GOT3 (cell line): ENCODE results near the gene UNC13A.

Experiments used
- DNase-seq: peaks from one replicate; lab custom pipeline; 2025; ENCODE audit warnings: mixed read lengths; lab: John Stamatoyannopoulos, UW

UNC13A gene

DNA sequence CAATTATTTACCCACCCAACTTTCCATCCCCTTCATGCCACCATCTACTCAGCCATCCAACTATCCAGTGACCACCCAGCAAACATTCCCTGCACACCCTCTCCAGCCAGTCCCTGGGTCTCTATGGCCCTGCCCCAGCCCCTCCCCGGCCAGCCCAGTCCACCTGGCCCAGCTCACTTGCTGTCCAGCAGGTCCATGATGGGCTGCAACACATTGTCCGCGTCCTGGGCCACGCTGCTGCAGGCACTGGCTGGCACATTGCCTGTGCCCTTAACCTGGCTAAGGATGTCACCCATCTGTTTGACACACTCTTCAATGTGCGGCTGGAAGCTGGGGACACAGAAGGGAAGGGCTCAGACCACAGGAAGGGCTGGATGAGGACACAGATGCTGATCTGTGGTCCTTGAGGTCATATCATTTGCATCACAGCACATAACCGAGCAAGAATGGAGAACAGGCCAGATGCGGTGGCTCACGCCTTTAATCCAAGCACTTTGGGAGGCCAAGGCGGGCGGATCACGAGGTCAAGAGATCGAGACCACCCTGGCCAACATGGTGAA is 61.6 kb downstream of the UNC13A start:
- DNase-seq: no peak

GRCh38 chr19:17625980-17626379 is 62.2 kb downstream of the UNC13A start:
- no peak for DNase-seq

- DNase-seq: no peak
Observed at GRCh38 chr19:17625043-17625442, 63.1 kb downstream of the UNC13A start.

DNA sequence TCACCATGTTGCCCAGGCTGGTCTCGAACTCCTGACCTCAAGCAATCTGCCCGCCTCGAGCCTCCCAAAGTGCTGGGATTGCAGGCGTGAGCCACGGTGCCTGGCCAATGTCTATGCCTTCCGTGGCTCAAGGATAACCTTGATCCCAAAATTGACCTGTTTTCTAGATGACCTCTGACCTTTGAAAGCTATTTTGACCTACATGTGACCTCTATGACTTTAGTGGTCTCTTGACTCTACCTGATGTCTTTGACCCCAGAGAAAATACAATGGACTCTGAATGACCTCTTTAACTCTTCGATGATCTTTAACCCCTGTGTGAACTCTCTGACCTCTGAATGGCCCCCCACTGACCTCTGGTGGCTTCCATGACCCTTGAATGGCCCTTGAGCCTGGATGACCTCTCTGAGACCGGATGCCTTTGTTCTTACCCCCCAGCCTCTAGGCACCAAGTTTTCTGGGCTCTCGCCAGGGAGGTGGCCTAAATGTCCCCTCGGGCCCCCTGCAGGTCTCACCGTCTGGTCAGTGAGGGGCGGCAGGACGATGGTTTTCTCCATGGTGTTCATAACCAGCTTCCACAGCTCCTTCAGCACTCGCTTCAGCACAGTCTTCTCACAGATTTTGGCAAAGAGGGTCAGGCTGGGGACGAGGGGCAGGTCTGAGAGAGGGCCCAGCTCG is 63.7 kb downstream of the UNC13A start:
- no peak for DNase-seq

DNA sequence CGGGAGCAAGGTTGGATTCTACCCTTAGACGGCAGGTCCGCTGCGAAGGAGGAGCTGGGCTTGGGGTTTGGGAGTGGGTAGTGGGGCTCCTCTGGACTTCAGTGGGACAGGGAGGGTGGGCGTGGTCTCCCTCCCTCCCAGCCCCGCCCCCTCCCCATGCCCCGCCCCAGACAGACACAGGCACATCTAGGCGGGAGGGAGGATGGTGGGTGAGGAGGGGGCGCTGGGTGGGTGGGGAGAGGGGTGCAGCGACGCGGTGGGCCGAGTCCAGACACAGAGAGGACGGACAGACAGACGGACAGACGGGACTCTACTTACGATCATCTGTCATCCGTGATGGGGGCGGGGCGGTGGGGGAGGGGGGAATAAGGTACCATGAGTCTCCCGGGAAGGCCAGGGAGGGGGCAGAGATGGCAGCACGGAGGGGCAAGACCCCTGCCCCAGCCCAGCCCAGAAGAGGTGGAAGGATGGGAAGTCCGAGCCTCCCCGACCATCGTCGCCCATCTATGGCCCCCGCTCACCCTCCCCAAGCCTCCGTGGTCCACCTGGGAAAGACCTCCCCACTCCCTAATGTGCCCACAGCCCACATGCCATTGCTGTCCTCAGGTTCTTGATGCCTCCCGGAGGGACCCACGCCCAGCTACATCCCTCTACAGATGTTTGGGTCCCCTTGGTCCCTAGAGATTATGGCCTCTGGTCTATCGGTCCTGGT is 64.8 kb downstream of the UNC13A start:
- DNase-seq: no peak

DNA sequence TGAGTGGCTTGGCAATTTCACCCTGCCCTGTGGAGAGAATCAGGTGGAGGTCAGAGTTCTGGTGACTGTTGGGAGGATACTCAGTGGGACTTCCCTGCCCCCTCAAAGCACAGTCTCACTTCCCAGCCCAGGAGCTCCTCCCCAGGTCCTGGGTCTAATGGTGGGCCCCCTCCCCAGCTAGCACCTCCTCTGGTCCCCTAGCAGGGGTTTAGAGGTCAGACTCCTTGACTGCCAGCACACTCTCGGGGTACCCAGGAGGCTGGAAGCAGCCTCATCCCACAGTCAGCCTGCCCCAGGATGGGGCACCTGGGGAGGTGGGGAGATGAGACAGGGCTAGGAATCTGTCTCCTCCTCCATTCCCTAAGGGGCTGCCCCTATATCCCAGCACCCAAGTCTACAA is 67.5 kb downstream of the UNC13A start:
- no peak for DNase-seq

DNA sequence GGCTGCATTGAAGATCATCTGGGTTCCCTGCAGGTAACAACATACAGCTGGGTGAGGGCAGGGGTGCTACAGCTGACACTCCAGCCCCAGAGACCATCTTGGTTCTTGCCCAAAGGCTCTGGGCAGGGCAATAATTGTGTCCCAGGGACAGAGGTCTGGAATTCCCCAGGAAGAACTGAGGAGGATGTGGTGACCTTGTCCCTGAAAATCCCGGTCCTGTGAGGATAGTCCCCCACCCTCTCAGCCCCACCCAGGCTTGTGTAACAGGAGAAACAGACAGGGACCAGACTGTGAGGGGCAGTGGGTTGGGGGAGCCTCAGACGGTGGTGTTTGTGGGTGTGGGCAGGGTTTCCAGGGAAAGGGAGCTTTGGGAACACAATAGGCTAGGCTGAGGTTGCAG is 69.2 kb downstream of the UNC13A start:
- DNase-seq: no peak

GRCh38 chr19:17618281-17618903 is 69.8 kb downstream of the UNC13A start:
- DNase-seq: no peak

GRCh38 chr19:17617807-17618192 is 70.4 kb downstream of the UNC13A start:
- DNase-seq: no peak

DNA sequence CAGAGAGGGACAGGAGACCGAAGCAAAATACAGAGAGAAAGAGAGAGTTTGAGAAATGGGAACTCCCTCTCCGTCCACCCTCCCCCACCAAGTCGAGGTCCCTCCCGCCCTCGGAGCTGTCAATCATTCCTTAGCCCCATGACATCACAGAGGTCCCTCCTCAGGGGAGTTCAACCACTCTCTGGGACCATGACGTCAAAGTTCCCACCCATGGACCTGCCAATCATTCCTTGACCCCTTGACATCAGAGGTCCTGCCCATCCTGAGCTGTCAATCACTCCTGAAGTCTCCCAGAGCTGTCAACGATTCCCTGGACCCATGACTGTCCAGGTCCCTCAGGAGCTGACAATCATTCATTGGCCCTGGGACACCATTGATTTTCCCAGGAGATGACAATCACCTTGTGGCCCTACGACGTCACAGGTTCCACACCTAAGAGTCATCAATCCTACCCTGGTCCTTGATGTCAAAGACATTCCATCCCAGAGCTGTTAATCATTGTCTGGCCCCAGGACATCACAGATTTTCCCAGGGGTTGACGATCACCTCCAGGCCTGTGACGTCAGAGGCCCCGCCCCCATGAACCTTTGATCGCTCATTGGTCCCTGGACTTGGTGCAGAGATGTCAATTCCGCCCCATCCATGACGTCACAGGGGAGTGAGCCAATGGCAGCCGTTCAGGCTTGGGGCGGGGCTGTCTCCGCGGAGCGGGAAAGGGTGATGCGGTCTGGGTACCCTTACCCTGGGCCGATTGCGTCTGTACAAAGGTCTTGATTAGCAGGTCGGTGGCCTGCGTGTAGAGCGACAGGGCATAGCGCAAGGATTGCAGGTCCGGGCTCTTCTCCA is 71.0 kb downstream of the UNC13A start:
- DNase-seq: no peak

GRCh38 chr19:17616686-17616960 is 71.5 kb downstream of the UNC13A start:
- no peak for DNase-seq

DNA sequence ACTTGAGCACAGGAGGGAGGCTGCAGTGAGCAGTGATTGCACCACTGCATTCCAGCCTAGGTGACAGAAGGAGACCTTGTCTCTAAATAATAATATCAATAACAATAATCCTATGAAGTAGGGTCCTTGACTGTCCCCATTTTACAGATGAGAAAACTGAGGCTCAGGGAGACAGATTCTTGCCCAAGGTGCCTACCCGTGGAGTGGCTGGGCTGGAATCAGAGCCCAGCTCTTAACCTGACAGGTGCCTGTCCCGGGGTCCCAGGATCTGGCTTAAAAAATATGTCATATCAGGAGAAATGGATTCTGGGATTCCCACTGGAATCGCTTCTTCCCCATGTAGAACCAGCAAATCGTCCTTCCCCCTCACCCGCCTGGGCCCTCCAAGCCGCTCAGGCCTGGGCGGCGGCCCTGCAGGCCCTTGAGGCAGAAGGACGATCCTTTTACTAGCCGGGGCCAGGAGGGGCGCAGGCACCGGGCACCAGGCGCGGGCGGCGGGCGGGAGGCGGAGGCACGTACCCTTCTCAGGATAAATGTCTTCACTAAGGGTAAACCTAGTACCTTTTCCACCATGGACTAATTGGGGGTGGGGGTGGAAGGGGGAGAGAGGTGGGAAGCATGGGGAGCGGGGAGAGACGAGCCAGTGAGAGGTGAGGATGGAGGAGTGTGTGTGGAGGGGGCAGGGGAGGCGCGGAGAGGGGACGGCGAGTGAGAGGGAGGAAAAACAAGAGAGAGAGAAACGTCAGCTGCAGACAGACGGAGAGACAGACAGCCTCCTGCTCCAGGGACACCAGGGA is 72.1 kb downstream of the UNC13A start:
- no peak for DNase-seq

DNA sequence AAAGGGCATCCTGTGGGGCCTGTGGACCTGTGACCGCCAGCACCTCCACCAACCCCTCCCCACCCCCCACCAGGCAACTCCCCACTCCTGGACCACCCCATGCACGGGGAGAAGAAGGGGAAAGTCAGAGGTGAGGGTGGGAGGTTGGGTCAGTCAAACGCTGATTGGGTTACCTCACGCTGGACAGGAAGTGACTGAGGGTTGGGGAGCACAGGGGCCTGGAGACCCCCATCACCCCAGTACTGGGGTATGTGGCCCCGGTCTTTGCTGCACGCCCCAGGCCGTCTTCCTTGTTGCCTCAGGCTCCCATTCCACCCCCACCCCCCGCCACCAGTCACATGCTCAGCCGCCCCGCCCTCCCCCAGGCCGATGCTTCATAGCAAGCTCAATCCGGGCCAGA is 73.7 kb downstream of the UNC13A start:
- DNase-seq: no peak

DNA sequence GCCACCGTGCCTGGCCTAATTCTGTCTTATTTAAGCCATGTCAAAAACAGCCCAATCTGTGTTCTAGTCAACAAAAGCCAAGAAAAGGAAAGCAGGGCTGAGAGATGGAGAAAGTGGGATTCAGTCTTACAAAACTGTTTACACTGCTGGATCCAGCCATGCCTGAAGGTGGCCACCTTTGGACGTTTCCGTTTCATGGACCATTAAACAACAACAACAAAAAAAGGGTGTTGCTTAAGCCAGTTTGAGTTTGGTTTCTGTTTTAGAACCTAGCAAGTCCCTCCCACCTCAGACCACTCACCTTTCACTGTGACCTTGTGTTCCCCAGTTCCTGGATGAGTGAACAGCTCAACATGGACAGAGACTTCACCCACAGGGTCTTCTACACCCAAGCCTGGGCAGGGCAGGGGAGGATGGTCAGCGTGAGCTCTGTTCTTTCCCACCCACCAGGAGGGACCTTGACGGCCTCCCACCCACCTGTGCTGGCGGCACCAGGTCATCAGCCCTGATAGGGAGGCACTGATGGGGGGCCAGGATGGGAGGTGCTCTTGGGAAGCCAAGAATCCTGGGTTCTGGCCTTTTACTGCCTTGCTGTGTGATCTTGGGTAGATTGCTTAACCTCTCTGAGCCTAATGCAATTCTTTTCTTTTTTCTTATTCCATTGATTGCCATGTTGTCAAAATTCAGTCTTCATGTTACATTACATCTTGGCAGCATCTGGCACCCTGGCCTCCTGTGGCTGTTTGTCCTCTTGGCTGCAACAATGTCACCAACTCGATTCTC is 76.5 kb downstream of the UNC13A start:
- no peak for DNase-seq

GRCh38 chr19:17610384-17610783 is 77.8 kb downstream of the UNC13A start:
- no peak for DNase-seq

GRCh38 chr19:17607936-17608335 is 80.2 kb downstream of the UNC13A start:
- DNase-seq: no peak

DNA sequence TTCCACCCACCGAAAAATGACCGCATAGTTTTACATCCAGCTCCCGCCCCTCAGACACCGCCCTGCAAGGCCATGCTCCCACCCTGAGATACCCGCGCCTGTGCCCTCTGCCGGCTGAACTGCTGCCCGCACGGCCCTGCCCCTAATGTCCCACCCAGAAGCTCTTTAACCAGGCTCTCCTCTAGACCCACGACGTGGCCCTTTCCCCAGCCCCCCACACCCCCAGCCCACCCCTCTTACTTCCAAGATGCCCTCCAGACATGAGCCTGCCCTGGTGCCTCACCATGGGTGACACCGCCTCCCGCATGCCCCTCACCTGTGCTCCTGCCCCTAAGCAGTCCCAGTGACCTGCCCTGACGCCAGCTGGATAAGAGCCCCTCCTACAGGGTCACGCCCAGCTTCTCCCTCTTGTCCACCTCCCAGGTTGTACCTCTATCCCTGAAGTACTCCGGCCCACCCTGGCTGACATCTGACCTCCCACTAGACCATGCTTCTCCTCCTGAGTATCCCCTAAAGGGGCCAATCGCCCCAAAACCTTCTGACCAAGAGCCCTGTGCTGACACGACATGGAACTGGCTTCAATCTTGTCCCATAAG is 81.5 kb downstream of the UNC13A start:
- no peak for DNase-seq

DNA sequence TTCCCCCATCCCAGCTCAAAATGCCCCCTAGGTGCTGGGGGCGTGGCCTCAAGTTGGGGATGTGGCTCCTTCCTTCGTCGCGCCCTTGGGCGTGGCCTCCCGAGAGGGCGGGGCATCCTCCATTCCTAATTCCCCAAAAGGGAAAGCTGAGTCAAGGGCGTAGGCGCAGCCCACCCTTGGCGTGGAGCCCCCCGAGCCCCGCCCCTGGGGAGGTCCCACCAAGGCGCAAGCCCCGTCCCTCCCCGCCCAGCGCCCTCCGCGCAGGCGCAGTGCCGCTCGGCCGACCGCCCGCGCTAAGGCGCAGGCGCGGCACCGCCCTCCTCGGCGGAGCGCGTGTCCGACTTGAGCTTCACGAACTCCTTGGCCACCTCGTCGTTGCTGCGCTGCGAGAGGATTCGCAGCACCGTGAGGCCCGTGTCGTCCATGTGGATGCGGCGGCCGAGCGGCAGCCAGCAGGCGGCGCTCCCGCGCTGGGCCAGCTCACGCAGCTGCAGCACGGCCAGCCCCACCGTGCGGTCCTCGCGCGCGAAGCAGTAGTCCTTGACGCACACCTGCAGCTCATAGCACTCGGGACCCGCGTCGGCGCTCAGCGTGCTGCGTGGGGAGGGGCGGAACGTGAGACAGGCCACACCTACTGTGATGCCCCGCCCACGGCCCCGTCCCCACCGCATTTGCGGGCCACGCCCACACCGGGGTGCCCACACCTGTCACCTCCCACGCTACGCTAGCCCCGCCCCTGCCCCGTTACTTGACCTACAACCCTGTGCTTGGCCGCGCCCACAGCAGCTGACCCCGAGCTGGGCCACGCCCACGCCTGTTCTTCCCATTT is 82.2 kb downstream of the UNC13A start:
- DNase-seq: no peak

DNA sequence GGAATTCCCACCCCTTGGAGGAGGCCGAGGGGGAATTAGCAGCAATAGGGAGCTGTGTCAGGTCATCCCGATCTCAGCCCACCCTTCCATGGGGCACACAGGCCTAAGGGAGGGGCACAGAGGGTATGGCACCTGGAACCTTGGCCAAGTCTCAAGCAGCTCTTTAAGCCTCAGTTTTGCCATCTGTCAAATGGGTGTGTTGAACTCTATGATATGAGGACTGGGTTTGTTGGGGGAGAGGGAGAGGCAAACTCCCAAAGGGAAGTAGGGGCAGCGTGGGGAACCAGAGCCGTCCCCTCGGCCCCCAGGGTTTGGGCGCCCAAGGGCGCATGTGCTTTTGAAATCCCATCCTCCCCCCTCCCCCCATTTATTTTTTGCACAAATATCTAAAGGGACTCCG is 83.0 kb downstream of the UNC13A start:
- DNase-seq: no peak
